HCT116 (cell line): ENCODE measurements around the gene TH. TPM values are rescaled to one million over a fixed set of nuclear protein-coding genes. Genes with fewer than 3 reads are reported as not detected.

Experiments
- ATAC-seq: fragments of 200-7000 bp; cut with Tn5 transposase; 2 replicates; pipeline ENCODE4 v1.9.1; 2020; ENCODE audit warnings: mild to moderate bottlenecking, moderate library complexity
- BruUV-seq: library from RNA; stranded (reverse); fragments of 400-500 nt; replicated peaks from 2 replicates; lab custom pipeline; 2021; lab: Mats Ljungman, UMichigan
- CTCF ChIA-PET: fragments of 300-600 bp; sonication (Branson Sonifier 250); formaldehyde crosslinking; loops from one replicate; lab custom pipeline; 2021; ENCODE audit warnings: antibody characterized with exemption; lab: Charles Lee
- POLR2A ChIA-PET: fragments of 300-600, 350-600 bp; sonication (Branson Sonifier 250); formaldehyde crosslinking; loops from one replicate; lab custom pipeline; 2021; ENCODE audit warnings: antibody characterized with exemption; lab: Charles Lee
- RAD21 ChIA-PET, 2 experiments: fragments of 300-600 bp; sonication (Branson Sonifier 250); formaldehyde crosslinking; loops; one replicate each; lab custom pipeline; 2023; ENCODE audit warnings: low total read pairs in 2 of 2; ENCODE audit not compliant: uncharacterized antibody in 2 of 2, unreplicated experiment in 2 of 2, low non-redundant PET in 1 of 2; lab: Charles Lee
- DNase-seq: peaks from one replicate; pipeline ENCODE4 v3.0.0-alpha.2; 2010; ENCODE audit warnings: low read depth, low spot score
- H2AFZ ChIP-seq: fragments of 200-600 bp; shearing (Covaris generic), sonication (generic); 2 replicates; pipeline ENCODE4 v1.6.1; 2017; ENCODE audit warnings: low read depth, mixed run types, mixed read lengths, antibody characterized with exemption, low read length; ENCODE audit not compliant: poor library complexity, severe bottlenecking
- H3K27ac ChIP-seq: 2 replicates; pipeline ENCODE4 v1.5.1; 2012; ENCODE audit warnings: low read depth, low read length
- H3K27me3 ChIP-seq: fragments of 200-600 bp; sonication (generic); 2 replicates; pipeline ENCODE4 v1.6.1; 2016; ENCODE audit warnings: mixed run types, low read length, mixed read lengths; ENCODE audit not compliant: insufficient read depth
- H3K36me3 ChIP-seq, 2 experiments: fragments of 200-500 bp in 1 of 2; fragments of 200-600 bp in 1 of 2; sonication (Bioruptor generic) in 1 of 2; sonication (generic) in 1 of 2; 2 replicates each; pipeline versions ENCODE4 v1.5.1 to v1.6.1; 2014 to 2016; ENCODE audit warnings: low read length in 2 of 2, inconsistent platforms in 1 of 2, mixed read lengths in 1 of 2, mixed run types in 1 of 2; ENCODE audit not compliant: insufficient read depth in 2 of 2, control insufficient read depth in 1 of 2
- H3K4me1 ChIP-seq, 2 experiments: fragments of 200-600 bp in 1 of 2; sonication (generic) in 1 of 2; 2 replicates each; pipeline versions ENCODE4 v1.5.1 to v1.6.1; 2012 to 2017; ENCODE audit warnings: low read length in 2 of 2, inconsistent platforms in 1 of 2, mild to moderate bottlenecking in 1 of 2, mixed read lengths in 1 of 2, mixed run types in 1 of 2, moderate library complexity in 1 of 2; ENCODE audit not compliant: insufficient read depth in 2 of 2, control insufficient read depth in 1 of 2
- H3K4me2 ChIP-seq: fragments of 200-600 bp; sonication (generic); 2 replicates; pipeline ENCODE4 v1.6.1; 2017; ENCODE audit warnings: mixed run types, low read length, mixed read lengths
- H3K4me3 ChIP-seq, 2 experiments: fragments of 200-600 bp in 1 of 2; sonication (generic) in 1 of 2; replicated peaks in 1 of 2; 2 replicates each; pipeline ENCODE4 v1.5.1; 2011 to 2016; ENCODE audit warnings: low read length in 2 of 2, control low read depth in 1 of 2, low read depth in 1 of 2, mild to moderate bottlenecking in 1 of 2, mixed read lengths in 1 of 2, mixed run types in 1 of 2
- H3K79me2 ChIP-seq: fragments of 200-600 bp; sonication (generic); 2 replicates; pipeline ENCODE4 v1.6.1; 2017; ENCODE audit warnings: mild to moderate bottlenecking, mixed run types, low read length, moderate library complexity, mixed read lengths; ENCODE audit not compliant: insufficient read depth
- H3K9ac ChIP-seq: fragments of 200-600 bp; sonication (generic); 2 replicates; pipeline ENCODE4 v1.6.1; 2016; ENCODE audit warnings: low read length, mixed read lengths
- H3K9me2 ChIP-seq: fragments of 200-600 bp; sonication (generic), shearing (Covaris generic); 2 replicates; pipeline ENCODE4 v1.6.1; 2017; ENCODE audit warnings: mixed run types, mild to moderate bottlenecking, moderate library complexity; ENCODE audit not compliant: insufficient read depth
- H3K9me3 ChIP-seq, 2 experiments: fragments of 200-500 bp in 1 of 2; fragments of 200-600 bp in 1 of 2; sonication (Bioruptor generic) in 1 of 2; sonication (generic) in 1 of 2; 2 replicates each; pipeline ENCODE4 v1.6.1; 2014 to 2017; ENCODE audit warnings: low read length in 2 of 2, mixed read lengths in 2 of 2, inconsistent platforms in 1 of 2, low read depth in 1 of 2, mild to moderate bottlenecking in 1 of 2, mixed run types in 1 of 2, moderate library complexity in 1 of 2; ENCODE audit not compliant: control insufficient read depth in 1 of 2, insufficient read depth in 1 of 2
- H4K20me1 ChIP-seq: fragments of 200-600 bp; sonication (generic), shearing (Covaris generic); 2 replicates; pipeline ENCODE4 v1.6.1; 2017; ENCODE audit warnings: mixed run types, mild to moderate bottlenecking, moderate library complexity; ENCODE audit not compliant: insufficient read depth
- ATF3 ChIP-seq: IDR thresholded peaks from 2 replicates; pipeline ENCODE4 v1.6.1; 2012
- CBX3 ChIP-seq: IDR thresholded peaks from 2 replicates; pipeline ENCODE4 v1.6.1; 2012; ENCODE audit warnings: low read depth
- CEBPB ChIP-seq: IDR thresholded peaks from 2 replicates; pipeline ENCODE4 v1.6.1; 2012; ENCODE audit warnings: low read depth
- ELF1 ChIP-seq: IDR thresholded peaks from 2 replicates; pipeline ENCODE4 v1.6.1; 2012; ENCODE audit warnings: low read depth, borderline replicate concordance
- EZH2 ChIP-seq: fragments of 200-600 bp; sonication (generic); IDR thresholded peaks from 2 replicates; pipeline ENCODE4 v1.6.1; 2017; ENCODE audit warnings: antibody characterized with exemption, mixed run types
- EZH2phosphoT487 ChIP-seq: fragments of 200-600 bp; IDR thresholded peaks from 2 replicates; pipeline ENCODE4 v1.6.1; 2018; ENCODE audit warnings: antibody characterized with exemption, borderline replicate concordance
- JUND ChIP-seq: IDR thresholded peaks from 2 replicates; pipeline ENCODE4 v1.6.1; 2012
- POLR2A ChIP-seq: IDR thresholded peaks from 2 replicates; pipeline ENCODE4 v1.7.0; 2011; ENCODE audit warnings: borderline replicate concordance; ENCODE audit not compliant: insufficient read depth, insufficient read length; ENCODE audit errors: extremely low read depth
- POLR2AphosphoS5 ChIP-seq: IDR thresholded peaks from 2 replicates; pipeline ENCODE4 v1.6.1; 2011; ENCODE audit warnings: mild to moderate bottlenecking, low read depth, low read length, moderate library complexity
- SIN3A ChIP-seq: IDR thresholded peaks from 2 replicates; pipeline ENCODE4 v1.6.1; 2012; ENCODE audit warnings: low read depth
- SRF ChIP-seq: IDR thresholded peaks from 2 replicates; pipeline ENCODE4 v1.6.1; 2012; ENCODE audit warnings: low read depth
- ZBTB33 ChIP-seq: IDR thresholded peaks from 2 replicates; pipeline ENCODE4 v1.6.1; 2011; ENCODE audit warnings: mild to moderate bottlenecking, low read length, moderate library complexity; ENCODE audit not compliant: insufficient replicate concordance; ENCODE audit errors: extremely low read depth
- ZFX ChIP-seq: fragments of 450-650 bp; IDR thresholded peaks from 2 replicates; pipeline ENCODE4 v1.6.1; 2017
- intact Hi-C: fragments of 100-400 bp; cut with micrococcal nuclease; formaldehyde crosslinking; loops from 2 replicates; pipeline ENCODE4 v1.10.0; 2022
- total RNA-seq: library from RNA; stranded (reverse); gene quantifications from one replicate; pipeline ENCODE4 v1.2.1, GENCODE V29; 2021; ENCODE audit not compliant: unreplicated experiment
- TF ChIP-seq, protein P1 (sequence below), 3 experiments: fragments of 200-600 bp in 1 of 3; sonication (generic) in 1 of 3; IDR thresholded peaks in 2 of 3; conservative IDR thresholded peaks in 1 of 3; 2 replicates each; pipeline ENCODE4 v1.5.1; 2012 to 2017; ENCODE audit warnings: low read depth in 2 of 3, low read length in 2 of 3, antibody characterized with exemption in 1 of 3, borderline replicate concordance in 1 of 3, control low read depth in 1 of 3, mild to moderate bottlenecking in 1 of 3, mixed read lengths in 1 of 3, mixed run types in 1 of 3, moderate library complexity in 1 of 3; ENCODE audit not compliant: insufficient read depth in 1 of 3
- TF ChIP-seq, protein P2 (sequence below): IDR thresholded peaks from 2 replicates; pipeline ENCODE4 v1.6.1; 2012

TH gene
- total RNA-seq, 1 experiment from 2014 or later = not detected

DNA sequence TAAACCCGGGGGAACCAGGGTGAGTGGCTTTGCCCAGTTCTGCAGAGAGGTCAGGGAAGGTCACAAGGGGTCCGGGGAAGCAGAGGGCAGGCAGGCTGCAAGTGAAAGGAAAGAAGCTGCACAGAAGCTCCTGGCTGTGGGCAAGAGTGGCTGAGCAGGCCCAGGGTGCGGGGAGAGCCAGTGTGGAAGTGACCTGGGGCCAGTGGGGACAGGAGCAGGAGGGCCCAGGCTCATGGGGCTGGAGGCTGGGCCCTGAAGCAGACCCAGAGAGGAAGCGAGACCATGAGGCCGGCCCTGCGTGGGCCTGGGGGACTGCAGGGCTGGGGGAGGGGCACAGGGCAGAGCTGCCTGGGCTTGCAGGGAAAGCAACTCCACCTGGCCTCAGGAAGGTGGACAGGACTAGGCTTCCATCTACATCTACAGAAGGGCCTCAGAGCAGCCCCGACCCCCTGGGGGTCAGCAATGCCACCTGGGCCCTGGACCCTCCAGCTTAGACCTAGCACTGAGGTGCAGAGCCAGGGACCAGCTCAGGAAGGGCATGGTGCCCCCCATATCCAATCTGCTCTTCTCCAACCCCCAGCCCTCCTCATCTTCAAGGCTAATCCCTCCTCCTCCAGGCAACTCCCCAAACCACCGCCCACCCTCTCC lies 44.0 kb downstream of the TH start:
- ChIA-PET RAD21 (no interaction called here), POLR2A (no interaction called here), CTCF (no interaction called here)
- DNase-seq = no peak
- no peaks in the 10 kb centered on the region for H3K79me2 ChIP-seq
- intact Hi-C loops = no loop called here
- H3K9me3 ChIP-seq = no peaks in the 10 kb centered on the region
- H3K4me2 ChIP-seq = no peak overlapping the region
- no peaks in the 10 kb centered on the region for H3K4me1 ChIP-seq
- no peaks in the 10 kb centered on the region for H3K27me3 ChIP-seq
- H3K36me3 ChIP-seq = no peaks in the 10 kb centered on the region
- no peaks in the 10 kb centered on the region for H4K20me1 ChIP-seq
- no peak overlapping the region for H3K27ac ChIP-seq
- ATAC-seq = no peak
- no peak overlapping the region for H2AFZ ChIP-seq
- no peak overlapping the region for H3K4me3 ChIP-seq
- TF ChIP-seq CBX3 = no peak
- no peak for TF ChIP-seq EZH2phosphoT487
- no peaks in the 10 kb centered on the region for H3K9me2 ChIP-seq
- H3K9ac ChIP-seq = no peak overlapping the region
- BruUV-seq = no TSS peak

GRCh38 chr11:2126520-2127085 lies 45.0 kb downstream of the TH start:
- Histone ChIP-seq H3K9ac (no peak overlapping the region), H3K9me2 (no peaks in the 10 kb centered on the region), H3K4me2 (no peak overlapping the region), H4K20me1 (no peaks in the 10 kb centered on the region), H3K9me3 (no peaks in the 10 kb centered on the region), H3K4me3 (no peak overlapping the region), H2AFZ (no peak overlapping the region), H3K27ac (no peak overlapping the region), H3K4me1 (no peaks in the 10 kb centered on the region), H3K27me3 (no peaks in the 10 kb centered on the region), H3K36me3 (no peaks in the 10 kb centered on the region), H3K79me2 (no peaks in the 10 kb centered on the region)
- ChIA-PET CTCF (no interaction called here), RAD21 (no interaction called here), POLR2A (no interaction called here)
- no TSS peak for BruUV-seq
- intact Hi-C loops = no loop called here
- no peak for ATAC-seq
- no peak for DNase-seq
- no peak for TF ChIP-seq EZH2
- TF ChIP-seq JUND = no peak
- TF ChIP-seq ATF3 = no peak
- TF ChIP-seq ZFX = no peak
- no peak for TF ChIP-seq POLR2A
- no peak for TF ChIP-seq SRF
- TF ChIP-seq EZH2phosphoT487 = no peak
- TF ChIP-seq, protein P1, sequence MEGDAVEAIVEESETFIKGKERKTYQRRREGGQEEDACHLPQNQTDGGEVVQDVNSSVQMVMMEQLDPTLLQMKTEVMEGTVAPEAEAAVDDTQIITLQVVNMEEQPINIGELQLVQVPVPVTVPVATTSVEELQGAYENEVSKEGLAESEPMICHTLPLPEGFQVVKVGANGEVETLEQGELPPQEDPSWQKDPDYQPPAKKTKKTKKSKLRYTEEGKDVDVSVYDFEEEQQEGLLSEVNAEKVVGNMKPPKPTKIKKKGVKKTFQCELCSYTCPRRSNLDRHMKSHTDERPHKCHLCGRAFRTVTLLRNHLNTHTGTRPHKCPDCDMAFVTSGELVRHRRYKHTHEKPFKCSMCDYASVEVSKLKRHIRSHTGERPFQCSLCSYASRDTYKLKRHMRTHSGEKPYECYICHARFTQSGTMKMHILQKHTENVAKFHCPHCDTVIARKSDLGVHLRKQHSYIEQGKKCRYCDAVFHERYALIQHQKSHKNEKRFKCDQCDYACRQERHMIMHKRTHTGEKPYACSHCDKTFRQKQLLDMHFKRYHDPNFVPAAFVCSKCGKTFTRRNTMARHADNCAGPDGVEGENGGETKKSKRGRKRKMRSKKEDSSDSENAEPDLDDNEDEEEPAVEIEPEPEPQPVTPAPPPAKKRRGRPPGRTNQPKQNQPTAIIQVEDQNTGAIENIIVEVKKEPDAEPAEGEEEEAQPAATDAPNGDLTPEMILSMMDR (IDR thresholded peaks at IDR 0.05 in 2 of 3, conservative IDR thresholded peaks at IDR 0.05 in 1 of 3; ENCODE audit: borderline replicate concordance in 1 of 3, insufficient read depth in 1 of 3, low read depth in 2 of 3, low read length in 2 of 3) = no peak
- no peak for TF ChIP-seq CEBPB
- TF ChIP-seq POLR2AphosphoS5 = no peak
- no peak for TF ChIP-seq CBX3
- TF ChIP-seq ZBTB33 = no peak
- TF ChIP-seq ELF1 = no peak
- TF ChIP-seq SIN3A = no peak
- TF ChIP-seq, protein P2, sequence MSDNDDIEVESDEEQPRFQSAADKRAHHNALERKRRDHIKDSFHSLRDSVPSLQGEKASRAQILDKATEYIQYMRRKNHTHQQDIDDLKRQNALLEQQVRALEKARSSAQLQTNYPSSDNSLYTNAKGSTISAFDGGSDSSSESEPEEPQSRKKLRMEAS = no peak
